ENCODE measurements around the gene MATN1.

MATN1 gene

DNA sequence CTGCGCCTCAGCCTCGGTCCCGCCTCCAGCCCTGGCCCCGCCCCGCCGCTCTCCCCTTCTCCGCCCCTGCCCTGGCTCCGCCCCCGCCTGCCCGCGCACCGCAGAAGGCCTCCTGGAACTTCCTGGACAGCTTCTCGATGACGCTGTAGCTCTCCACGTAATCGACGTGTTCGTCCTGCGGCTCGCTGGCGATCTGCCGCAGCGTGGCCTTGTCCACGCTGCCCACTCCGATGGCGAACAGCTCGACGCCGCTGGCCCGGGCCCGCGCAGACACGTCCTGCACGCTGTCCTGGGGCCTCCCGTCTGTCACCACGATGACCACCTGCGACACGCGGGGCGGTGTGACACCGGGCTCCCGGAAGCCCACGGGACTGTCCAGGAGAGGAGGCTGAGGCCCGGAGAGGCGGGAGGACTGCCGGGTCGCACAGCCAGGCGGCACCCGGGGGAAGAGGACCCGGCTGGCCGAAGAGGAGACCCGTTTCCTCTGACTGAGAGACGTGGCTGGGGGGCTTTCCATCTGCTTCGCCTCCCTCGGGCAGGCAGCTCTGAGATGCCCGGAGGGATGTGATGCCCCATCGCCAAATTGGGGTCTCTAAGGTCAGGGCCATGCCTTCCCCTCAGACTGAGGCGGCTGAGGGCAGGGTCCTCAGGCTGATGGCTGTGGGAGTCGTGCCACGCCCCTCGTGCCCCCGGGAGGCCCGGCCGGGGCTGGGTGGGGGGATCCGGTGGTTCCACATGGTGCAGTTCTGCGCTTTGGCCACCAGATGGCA is 4.6 kb downstream of the MATN1 start:
- ATAC-seq (ENCODE audit: low read depth) (peak; percentile 65), DNase-seq (ENCODE audit: low spot score) (peak; percentile 97)
- Histone ChIP-seq H3K27me3 (ENCODE audit: insufficient read depth, poor library complexity, severe bottlenecking) (no peaks in the 10 kb centered on the region), H3K36me3 (ENCODE audit: low read depth) (no peaks in the 10 kb centered on the region), H3K4me1 (ENCODE audit: insufficient read depth, poor library complexity, severe bottlenecking) (no peaks in the 10 kb centered on the region), H3K4me3 (ENCODE audit: severe bottlenecking) (peak overlapping the region; percentile 48), H3K9me3 (ENCODE audit: severe bottlenecking) (no peaks in the 10 kb centered on the region), H3K27ac (ENCODE audit: poor library complexity, severe bottlenecking) (peak overlapping the region; percentile 70)
- TF ChIP-seq, protein P1, sequence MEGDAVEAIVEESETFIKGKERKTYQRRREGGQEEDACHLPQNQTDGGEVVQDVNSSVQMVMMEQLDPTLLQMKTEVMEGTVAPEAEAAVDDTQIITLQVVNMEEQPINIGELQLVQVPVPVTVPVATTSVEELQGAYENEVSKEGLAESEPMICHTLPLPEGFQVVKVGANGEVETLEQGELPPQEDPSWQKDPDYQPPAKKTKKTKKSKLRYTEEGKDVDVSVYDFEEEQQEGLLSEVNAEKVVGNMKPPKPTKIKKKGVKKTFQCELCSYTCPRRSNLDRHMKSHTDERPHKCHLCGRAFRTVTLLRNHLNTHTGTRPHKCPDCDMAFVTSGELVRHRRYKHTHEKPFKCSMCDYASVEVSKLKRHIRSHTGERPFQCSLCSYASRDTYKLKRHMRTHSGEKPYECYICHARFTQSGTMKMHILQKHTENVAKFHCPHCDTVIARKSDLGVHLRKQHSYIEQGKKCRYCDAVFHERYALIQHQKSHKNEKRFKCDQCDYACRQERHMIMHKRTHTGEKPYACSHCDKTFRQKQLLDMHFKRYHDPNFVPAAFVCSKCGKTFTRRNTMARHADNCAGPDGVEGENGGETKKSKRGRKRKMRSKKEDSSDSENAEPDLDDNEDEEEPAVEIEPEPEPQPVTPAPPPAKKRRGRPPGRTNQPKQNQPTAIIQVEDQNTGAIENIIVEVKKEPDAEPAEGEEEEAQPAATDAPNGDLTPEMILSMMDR (IDR thresholded peaks at IDR 0.05; ENCODE audit: poor library complexity, severe bottlenecking): peak; percentile 92

GRCh38 chr1:30718091-30718635 is 5.2 kb downstream of the MATN1 start:
- Histone ChIP-seq H3K4me1 (ENCODE audit: insufficient read depth, poor library complexity, severe bottlenecking) (no peaks in the 10 kb centered on the region), H3K36me3 (ENCODE audit: low read depth) (no peaks in the 10 kb centered on the region), H3K4me3 (ENCODE audit: severe bottlenecking) (peak overlapping the region; percentile 35), H3K27me3 (ENCODE audit: insufficient read depth, poor library complexity, severe bottlenecking) (no peaks in the 10 kb centered on the region), H3K27ac (ENCODE audit: poor library complexity, severe bottlenecking) (peak overlapping the region; percentile 70), H3K9me3 (ENCODE audit: severe bottlenecking) (no peaks in the 10 kb centered on the region)
- DNase-seq (ENCODE audit: low spot score) (peak; percentile 98), ATAC-seq (ENCODE audit: low read depth) (peak; percentile 89)
- TF ChIP-seq, protein P1 (IDR thresholded peaks at IDR 0.05; ENCODE audit: poor library complexity, severe bottlenecking): no peak

DNA sequence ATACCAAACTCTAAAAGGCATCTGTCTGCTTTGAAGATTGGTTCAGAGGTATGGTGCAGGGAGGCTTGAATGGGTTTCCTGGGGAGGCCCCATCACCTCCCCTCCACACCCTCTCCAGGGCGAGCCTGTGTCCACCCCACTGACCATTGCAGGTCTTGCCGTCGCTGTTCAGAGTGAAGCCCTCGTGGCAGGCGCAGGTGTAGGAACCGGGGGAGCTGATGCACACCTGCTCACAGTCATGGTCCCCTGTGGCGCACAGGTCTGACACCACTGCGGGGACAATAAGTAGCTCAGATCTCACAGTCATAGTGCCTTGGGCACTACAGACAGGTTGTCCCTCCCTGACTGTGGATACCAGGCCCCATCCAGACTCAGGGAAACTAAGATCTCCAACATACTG is 6.7 kb downstream of the MATN1 start:
- Histone ChIP-seq H3K4me1 (ENCODE audit: insufficient read depth, poor library complexity, severe bottlenecking) (no peaks in the 10 kb centered on the region), H3K4me3 (ENCODE audit: severe bottlenecking) (no peak overlapping the region), H3K27ac (ENCODE audit: poor library complexity, severe bottlenecking) (no peak overlapping the region), H3K9me3 (ENCODE audit: severe bottlenecking) (no peaks in the 10 kb centered on the region), H3K36me3 (ENCODE audit: low read depth) (no peaks in the 10 kb centered on the region), H3K27me3 (ENCODE audit: insufficient read depth, poor library complexity, severe bottlenecking) (no peaks in the 10 kb centered on the region)
- TF ChIP-seq, protein P1 (IDR thresholded peaks at IDR 0.05; ENCODE audit: poor library complexity, severe bottlenecking): no peak
- ATAC-seq (ENCODE audit: low read depth) (no peak), DNase-seq (ENCODE audit: low spot score) (no peak)

DNA sequence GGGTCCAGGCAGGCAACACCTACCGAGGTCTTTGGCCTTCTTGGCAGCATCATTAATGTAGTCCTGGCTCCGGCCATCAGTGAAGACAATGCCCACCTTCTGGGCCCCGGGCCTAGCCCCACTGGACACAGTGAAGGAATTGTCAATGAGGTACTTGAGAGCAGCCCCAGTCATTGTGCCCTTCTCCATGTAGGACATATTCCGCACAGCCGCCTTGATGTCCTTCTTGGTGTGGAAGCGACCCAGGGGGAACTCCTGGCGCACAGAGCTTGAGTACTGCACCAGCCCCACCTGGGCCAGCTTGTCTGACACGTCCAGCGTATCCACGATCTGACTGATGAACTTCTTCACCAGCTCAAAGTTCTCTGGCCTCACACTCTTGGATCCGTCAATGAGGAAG is 7.5 kb downstream of the MATN1 start:
- no peak for DNase-seq (ENCODE audit: low spot score)
- Histone ChIP-seq H3K4me3 (ENCODE audit: severe bottlenecking) (no peak overlapping the region), H3K9me3 (ENCODE audit: severe bottlenecking) (no peaks in the 10 kb centered on the region)

More for the DNA sequence above, 7.5 kb downstream of the MATN1 start:
- no peaks in the 10 kb centered on the region for H3K27me3 ChIP-seq (ENCODE audit: insufficient read depth, poor library complexity, severe bottlenecking)
- no peaks in the 10 kb centered on the region for H3K4me1 ChIP-seq (ENCODE audit: insufficient read depth, poor library complexity, severe bottlenecking)
- TF ChIP-seq, protein P1 (IDR thresholded peaks at IDR 0.05; ENCODE audit: poor library complexity, severe bottlenecking): no peak
- H3K36me3 ChIP-seq (ENCODE audit: low read depth): no peaks in the 10 kb centered on the region
- no peak overlapping the region for H3K27ac ChIP-seq (ENCODE audit: poor library complexity, severe bottlenecking)
- no peak for ATAC-seq (ENCODE audit: low read depth)

Data from RWPE2 (cell line).